Effector memory CD8-positive, alpha-beta T cell (primary cell): Measurements from ENCODE around the gene DDX18.
"Not testable (repeated sequence)": the region's sequence is repeated elsewhere in the genome, so short reads cannot be mapped to it uniquely, and the experiment has no call there.

Experiments used
- ATAC-seq: fragments of 150-1000 bp; cut with Tn5 transposase; replicated peaks from 2 replicates; pipeline ENCODE4 v1.10.0; 2021; ENCODE audit warnings: mild to moderate bottlenecking, moderate library complexity
- DNase-seq, 3 experiments: peaks; one replicate each; pipeline ENCODE4 v3.0.0; 2021
- H3K27ac Mint-ChIP-seq, 2 donors: one replicate each; pipeline ENCODE4 v1.8.0; 2022; ENCODE audit warnings: mild to moderate bottlenecking in 2 of 2, mixed read lengths in 2 of 2, moderate library complexity in 2 of 2
- H3K27me3 Mint-ChIP-seq, 2 donors: one replicate each; pipeline ENCODE4 v1.8.0; 2022; ENCODE audit warnings: mixed read lengths in 2 of 2
- H3K36me3 Mint-ChIP-seq: one replicate; pipeline ENCODE4 v1.8.0; 2022; ENCODE audit warnings: mild to moderate bottlenecking, moderate library complexity, mixed read lengths; ENCODE audit not compliant: insufficient read depth
- H3K4me1 Mint-ChIP-seq, 2 donors: one replicate each; pipeline ENCODE4 v1.8.0; 2022; ENCODE audit warnings: low read depth in 2 of 2, mixed read lengths in 2 of 2
- H3K4me3 Mint-ChIP-seq, 2 donors: one replicate each; pipeline ENCODE4 v1.8.0; 2022; ENCODE audit warnings: mild to moderate bottlenecking in 2 of 2, mixed read lengths in 2 of 2, moderate library complexity in 2 of 2
- H3K9me3 Mint-ChIP-seq, 2 donors: one replicate each; pipeline ENCODE4 v1.8.0; 2022; ENCODE audit warnings: mixed read lengths in 2 of 2

The DDX18 gene

GRCh38 chr2:117815946-117816345, 1.5 kb downstream of the DDX18 start:
- no peaks in the 10 kb centered on the region for H3K9me3 Mint-ChIP-seq
- DNase-seq = no peak
- H3K4me1 Mint-ChIP-seq = peaks cover 20 to 26% of the 10 kb centered on the region in 2 donors
- H3K36me3 Mint-ChIP-seq = peaks cover 54% of the 10 kb centered on the region
- no peaks in the 10 kb centered on the region for H3K27me3 Mint-ChIP-seq
- peak overlapping the region; percentile 76 to 97 for H3K4me3 Mint-ChIP-seq
- peak overlapping the region; percentile 93 to 99 for H3K27ac Mint-ChIP-seq
- no peak for ATAC-seq

- peaks cover 79% of the 10 kb centered on the region for H3K36me3 Mint-ChIP-seq
- peak overlapping the region; percentile 88 for H3K27ac Mint-ChIP-seq
- H3K9me3 Mint-ChIP-seq = no peaks in the 10 kb centered on the region
- peaks cover 18 to 26% of the 10 kb centered on the region in 2 donors for H3K4me1 Mint-ChIP-seq
- ATAC-seq (no peak), DNase-seq (no peak)
- H3K4me3 Mint-ChIP-seq = no peak overlapping the region
- H3K27me3 Mint-ChIP-seq = no peaks in the 10 kb centered on the region
Observed at GRCh38 chr2:117818921-117819320, 4.4 kb downstream of the DDX18 start.

- Mint-ChIP-seq H3K9me3 (no peaks in the 10 kb centered on the region), H3K36me3 (peaks cover 79% of the 10 kb centered on the region), H3K4me3 (no peak overlapping the region), H3K27ac (peak overlapping the region; percentile 65 to 88), H3K4me1 (peaks cover 10 to 20% of the 10 kb centered on the region in 2 donors), H3K27me3 (no peaks in the 10 kb centered on the region)
- peak; percentile 86 for ATAC-seq
- DNase-seq = no peak
Observed at GRCh38 chr2:117820444-117820843, 6.0 kb downstream of the DDX18 start.

GRCh38 chr2:117825437-117825836, 10.9 kb downstream of the DDX18 start:
- Mint-ChIP-seq H3K9me3 (no peaks in the 10 kb centered on the region), H3K27me3 (no peaks in the 10 kb centered on the region), H3K4me1 (peaks cover 0 to 4% of the 10 kb centered on the region in 2 donors), H3K4me3 (no peak overlapping the region), H3K36me3 (peaks cover 91% of the 10 kb centered on the region), H3K27ac (no peak overlapping the region)
- ATAC-seq = no peak
- DNase-seq = no peak

- peak overlapping the region in 1 of 2 donors; percentile 53 for H3K27ac Mint-ChIP-seq
- not testable (repeated sequence) for ATAC-seq, H3K9me3 Mint-ChIP-seq, DNase-seq, H3K4me3 Mint-ChIP-seq, H3K27me3 Mint-ChIP-seq, H3K4me1 Mint-ChIP-seq
- peaks cover 83% of the 10 kb centered on the region for H3K36me3 Mint-ChIP-seq
Observed at GRCh38 chr2:117827464-117827863, 13.0 kb downstream of the DDX18 start.

- Mint-ChIP-seq H3K4me1 (peaks cover 5 to 6% of the 10 kb centered on the region in 2 donors), H3K27me3 (no peaks in the 10 kb centered on the region), H3K36me3 (peaks cover 69% of the 10 kb centered on the region), H3K9me3 (no peaks in the 10 kb centered on the region), H3K4me3 (no peak overlapping the region), H3K27ac (peak overlapping the region in 1 of 2 donors; percentile 77)
- DNase-seq = no peak
- no peak for ATAC-seq
Observed at GRCh38 chr2:117828870-117829269, 14.4 kb downstream of the DDX18 start.

- Mint-ChIP-seq H3K4me3 (no peak overlapping the region), H3K4me1 (peaks cover 12 to 14% of the 10 kb centered on the region in 2 donors), H3K9me3 (no peaks in the 10 kb centered on the region), H3K27ac (peak overlapping the region in 1 of 2 donors; percentile 52), H3K27me3 (no peaks in the 10 kb centered on the region), H3K36me3 (peaks cover 45% of the 10 kb centered on the region)
- no peak for ATAC-seq
- DNase-seq = no peak
Observed at GRCh38 chr2:117832332-117832731, 17.8 kb downstream of the DDX18 start.

- Mint-ChIP-seq H3K27ac (peak overlapping the region; percentile 52 to 69), H3K27me3 (no peaks in the 10 kb centered on the region), H3K36me3 (peaks cover 38% of the 10 kb centered on the region), H3K4me1 (peaks cover 12 to 14% of the 10 kb centered on the region in 2 donors), H3K4me3 (no peak overlapping the region), H3K9me3 (no peaks in the 10 kb centered on the region)
- peak; percentile 29 for ATAC-seq
- no peak for DNase-seq
Observed at GRCh38 chr2:117832905-117833613, 18.6 kb downstream of the DDX18 start.

- H3K27me3 Mint-ChIP-seq = no peaks in the 10 kb centered on the region
- peaks cover 29% of the 10 kb centered on the region for H3K36me3 Mint-ChIP-seq
- ATAC-seq (no peak), DNase-seq (no peak)
- H3K4me3 Mint-ChIP-seq = no peak overlapping the region
- peaks cover 12 to 14% of the 10 kb centered on the region in 2 donors for H3K4me1 Mint-ChIP-seq
- peak overlapping the region in 1 of 2 donors; percentile 69 for H3K27ac Mint-ChIP-seq
- no peaks in the 10 kb centered on the region for H3K9me3 Mint-ChIP-seq
Observed at GRCh38 chr2:117833911-117834310, 19.4 kb downstream of the DDX18 start.

- Mint-ChIP-seq H3K9me3 (no peaks in the 10 kb centered on the region), H3K27ac (peak overlapping the region in 1 of 2 donors; percentile 80), H3K36me3 (peaks cover 18% of the 10 kb centered on the region), H3K27me3 (no peaks in the 10 kb centered on the region), H3K4me1 (peaks cover 12 to 14% of the 10 kb centered on the region in 2 donors), H3K4me3 (peak overlapping the region in 1 of 2 donors; percentile 4)
- ATAC-seq (no peak), DNase-seq (no peak)
Observed at GRCh38 chr2:117834992-117835391, 20.5 kb downstream of the DDX18 start.

GRCh38 chr2:117835990-117836760, 21.7 kb downstream of the DDX18 start:
- no peaks in the 10 kb centered on the region for H3K9me3 Mint-ChIP-seq
- H3K4me3 Mint-ChIP-seq = peak overlapping the region; percentile 68 to 78
- H3K4me1 Mint-ChIP-seq = peaks cover 8 to 13% of the 10 kb centered on the region in 2 donors
- no peaks in the 10 kb centered on the region for H3K27me3 Mint-ChIP-seq
- peak overlapping the region in 1 of 2 donors; percentile 80 for H3K27ac Mint-ChIP-seq
- peaks cover 6% of the 10 kb centered on the region for H3K36me3 Mint-ChIP-seq
- ATAC-seq = peak; percentile 87
- peak; percentile 31 to 36 (median 35) for DNase-seq

- no peaks in the 10 kb centered on the region for H3K9me3 Mint-ChIP-seq
- H3K4me3 Mint-ChIP-seq = no peak overlapping the region
- H3K36me3 Mint-ChIP-seq = no peaks in the 10 kb centered on the region
- H3K27ac Mint-ChIP-seq = no peak overlapping the region
- DNase-seq = no peak
- peaks cover 0 to 2% of the 10 kb centered on the region in 2 donors for H3K4me1 Mint-ChIP-seq
- ATAC-seq = no peak
- peaks cover 41 to 43% of the 10 kb centered on the region in 2 donors for H3K27me3 Mint-ChIP-seq
Observed at GRCh38 chr2:117845304-117845703, 30.8 kb downstream of the DDX18 start.

- peaks cover 0 to 2% of the 10 kb centered on the region in 2 donors for H3K4me1 Mint-ChIP-seq
- no peaks in the 10 kb centered on the region for H3K36me3 Mint-ChIP-seq
- DNase-seq = no peak
- no peaks in the 10 kb centered on the region for H3K9me3 Mint-ChIP-seq
- peaks cover 80 to 88% of the 10 kb centered on the region in 2 donors for H3K27me3 Mint-ChIP-seq
- H3K4me3 Mint-ChIP-seq = no peak overlapping the region
- H3K27ac Mint-ChIP-seq = no peak overlapping the region
- no peak for ATAC-seq
Observed at GRCh38 chr2:117850015-117850414, 35.5 kb downstream of the DDX18 start.

- ATAC-seq = no peak
- no peak overlapping the region for H3K27ac Mint-ChIP-seq
Observed at GRCh38 chr2:117850461-117850860, 36.0 kb downstream of the DDX18 start.

More at GRCh38 chr2:117850461-117850860, 36.0 kb downstream of the DDX18 start:
- H3K36me3 Mint-ChIP-seq = no peaks in the 10 kb centered on the region
- peaks cover 80 to 88% of the 10 kb centered on the region in 2 donors for H3K27me3 Mint-ChIP-seq
- DNase-seq = no peak
- peaks cover 0 to 2% of the 10 kb centered on the region in 2 donors for H3K4me1 Mint-ChIP-seq
- no peaks in the 10 kb centered on the region for H3K9me3 Mint-ChIP-seq
- no peak overlapping the region for H3K4me3 Mint-ChIP-seq
